ENCODE measurements around the gene PPM1H. TPM values are rescaled to one million over a fixed set of nuclear protein-coding genes. Genes with fewer than 3 reads are reported as not detected.

PPM1H gene
- total RNA-seq, 4 donors from 2014 or later = 0.83 to 3.0 (median 2.3) TPM

DNA sequence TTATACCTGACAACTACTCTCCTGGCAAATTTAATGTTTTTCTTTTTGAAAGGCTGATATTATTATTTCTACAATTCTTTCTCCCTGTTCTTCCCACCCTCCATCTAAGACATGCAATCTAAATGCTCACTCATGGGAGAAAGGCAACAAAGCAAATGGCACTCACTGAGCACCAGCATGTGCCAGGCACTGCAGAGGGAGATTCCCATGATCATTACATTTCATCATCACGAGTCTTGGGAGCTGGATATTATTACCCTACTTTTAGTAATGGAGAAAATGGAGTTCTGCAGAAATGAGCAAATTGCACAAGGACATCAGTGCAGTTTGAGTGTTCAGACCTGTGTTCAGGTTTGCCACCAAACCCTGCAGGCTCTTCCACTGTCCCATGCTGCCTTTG lies 27.9 kb downstream of the PPM1H start:
- DNase-seq (ENCODE audit: extremely low spot score) = peak; percentile 5
- Histone ChIP-seq H3K9me3 (no peaks in the 10 kb centered on the region), H3K4me1 (peaks cover 0 to 6% (median 0%) of the 10 kb centered on the region in 4 donors), H3K27me3 (no peaks in the 10 kb centered on the region), H3K36me3 (no peaks in the 10 kb centered on the region), H3K4me3 (no peak overlapping the region), H3K27ac (replicated peaks in 1 of 4) (no peak overlapping the region)
- intact Hi-C loops (cut with DNase I) = no loop called here
- TF ChIP-seq, protein P1, sequence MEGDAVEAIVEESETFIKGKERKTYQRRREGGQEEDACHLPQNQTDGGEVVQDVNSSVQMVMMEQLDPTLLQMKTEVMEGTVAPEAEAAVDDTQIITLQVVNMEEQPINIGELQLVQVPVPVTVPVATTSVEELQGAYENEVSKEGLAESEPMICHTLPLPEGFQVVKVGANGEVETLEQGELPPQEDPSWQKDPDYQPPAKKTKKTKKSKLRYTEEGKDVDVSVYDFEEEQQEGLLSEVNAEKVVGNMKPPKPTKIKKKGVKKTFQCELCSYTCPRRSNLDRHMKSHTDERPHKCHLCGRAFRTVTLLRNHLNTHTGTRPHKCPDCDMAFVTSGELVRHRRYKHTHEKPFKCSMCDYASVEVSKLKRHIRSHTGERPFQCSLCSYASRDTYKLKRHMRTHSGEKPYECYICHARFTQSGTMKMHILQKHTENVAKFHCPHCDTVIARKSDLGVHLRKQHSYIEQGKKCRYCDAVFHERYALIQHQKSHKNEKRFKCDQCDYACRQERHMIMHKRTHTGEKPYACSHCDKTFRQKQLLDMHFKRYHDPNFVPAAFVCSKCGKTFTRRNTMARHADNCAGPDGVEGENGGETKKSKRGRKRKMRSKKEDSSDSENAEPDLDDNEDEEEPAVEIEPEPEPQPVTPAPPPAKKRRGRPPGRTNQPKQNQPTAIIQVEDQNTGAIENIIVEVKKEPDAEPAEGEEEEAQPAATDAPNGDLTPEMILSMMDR (IDR thresholded peaks at IDR 0.05) = no peak
- TF ChIP-seq POLR2AphosphoS5 (IDR thresholded peaks at IDR 0.05) (no peak), POLR2A (IDR thresholded peaks at IDR 0.05; ENCODE audit: low read depth) (no peak), EP300 (IDR thresholded peaks at IDR 0.05) (no peak)
- 82% methylated on average over 1 of the region's 1 CpG for WGBS

DNA sequence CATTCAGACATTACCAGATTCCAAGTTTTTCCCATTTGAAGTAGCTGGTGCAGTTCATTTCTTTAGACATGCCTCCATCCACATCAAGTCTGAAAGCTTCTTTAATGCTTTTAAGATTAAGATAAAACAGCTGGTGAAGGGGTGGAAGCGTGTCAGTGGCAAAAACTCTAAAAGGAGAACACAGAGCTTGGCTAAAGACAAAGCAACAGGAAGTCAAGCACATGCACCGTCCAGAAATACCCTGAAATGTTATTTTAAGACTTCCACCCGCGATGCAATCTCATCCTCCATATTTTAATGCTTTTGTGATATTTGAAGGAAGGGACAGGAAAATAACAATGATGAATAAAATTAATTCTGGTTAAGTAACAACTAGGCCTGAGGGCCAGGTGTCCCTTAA lies 31.8 kb downstream of the PPM1H start:
- no peaks in the 10 kb centered on the region for H3K9me3 ChIP-seq
- H3K4me3 ChIP-seq = no peak overlapping the region
- DNase-seq (ENCODE audit: extremely low spot score) = peak; percentile 19
- H3K27ac ChIP-seq (replicated peaks in 1 of 4) = no peak overlapping the region
- intact Hi-C loops (cut with DNase I) = no loop called here
- H3K4me1 ChIP-seq = peaks cover 0 to 6% (median 0%) of the 10 kb centered on the region in 4 donors
- H3K36me3 ChIP-seq = no peaks in the 10 kb centered on the region
- WGBS = 52% methylated on average over 4 of the region's 4 CpGs
- TF ChIP-seq, protein P1 (IDR thresholded peaks at IDR 0.05) = no peak
- TF ChIP-seq EP300 (IDR thresholded peaks at IDR 0.05) (no peak), POLR2A (IDR thresholded peaks at IDR 0.05; ENCODE audit: low read depth) (no peak), POLR2AphosphoS5 (IDR thresholded peaks at IDR 0.05) (no peak)
- no peaks in the 10 kb centered on the region for H3K27me3 ChIP-seq

- 79% methylated on average over 4 of the region's 4 CpGs for whole genome bisulfite sequencing
- no peak for TF ChIP-seq POLR2A (IDR thresholded peaks at IDR 0.05; ENCODE audit: low read depth)
- no peak for TF ChIP-seq EP300 (IDR thresholded peaks at IDR 0.05)
- TF ChIP-seq, protein P1 (IDR thresholded peaks at IDR 0.05) = no peak
- no peak for TF ChIP-seq POLR2AphosphoS5 (IDR thresholded peaks at IDR 0.05)
- intact Hi-C loops (cut with DNase I) = no loop called here
Observed at GRCh38 chr12:62900686-62901272, 34.2 kb downstream of the PPM1H start.

DNA sequence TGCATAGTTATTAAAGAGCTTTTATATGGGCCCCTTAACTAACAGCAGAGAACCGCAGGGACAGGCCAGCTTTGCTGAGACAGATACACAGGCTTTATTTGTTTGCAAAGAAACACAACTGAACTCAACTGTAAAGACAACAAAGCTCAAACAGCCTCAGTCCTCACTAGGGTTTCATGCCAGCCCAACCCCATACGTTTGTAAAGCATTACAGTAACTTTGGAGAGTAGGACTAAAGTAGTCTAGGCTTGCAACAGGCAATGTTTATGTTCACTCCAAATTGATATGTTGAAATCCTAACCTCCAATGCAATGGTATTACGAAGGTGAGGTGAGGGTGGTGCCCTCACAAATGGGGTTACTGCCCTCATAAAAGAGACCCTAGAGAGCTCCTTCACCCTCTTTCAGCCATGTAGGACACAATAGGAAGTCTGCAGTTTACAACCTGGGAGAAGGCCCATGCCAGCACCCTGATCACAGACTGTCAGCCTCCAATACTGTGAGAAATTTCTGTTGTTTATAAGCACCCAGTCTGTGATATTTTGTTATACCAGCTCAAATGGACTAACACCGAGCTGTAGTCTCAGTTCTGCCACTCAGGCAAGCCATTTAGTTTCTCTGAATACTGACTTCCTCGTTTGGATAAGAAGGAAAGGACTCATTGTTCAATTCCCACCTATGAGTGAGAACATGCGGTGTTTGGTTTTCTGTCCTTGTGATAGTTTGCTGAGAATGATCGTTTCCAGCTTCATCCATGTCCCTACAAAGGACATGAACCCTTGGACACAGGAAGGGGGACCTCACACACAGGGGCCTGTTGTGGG lies 35.2 kb downstream of the PPM1H start:
- H3K9me3 ChIP-seq = no peaks in the 10 kb centered on the region
- no peaks in the 10 kb centered on the region for H3K27me3 ChIP-seq
- WGBS = 61% methylated on average over 7 of the region's 7 CpGs
- H3K36me3 ChIP-seq = no peaks in the 10 kb centered on the region
- H3K27ac ChIP-seq (replicated peaks in 1 of 4) = no peak overlapping the region
- intact Hi-C loops (cut with DNase I) = no loop called here
- no peak for DNase-seq (ENCODE audit: extremely low spot score)
- no peak overlapping the region for H3K4me3 ChIP-seq
- H3K4me1 ChIP-seq = peaks cover 0 to 6% (median 0%) of the 10 kb centered on the region in 4 donors
- TF ChIP-seq POLR2AphosphoS5 (IDR thresholded peaks at IDR 0.05) = no peak
- TF ChIP-seq EP300 (IDR thresholded peaks at IDR 0.05) = no peak
- TF ChIP-seq, protein P1 (IDR thresholded peaks at IDR 0.05) = no peak
- no peak for TF ChIP-seq POLR2A (IDR thresholded peaks at IDR 0.05; ENCODE audit: low read depth)

More at GRCh38 chr12:62900686-62901272, 34.2 kb downstream of the PPM1H start:
- Histone ChIP-seq H3K4me1 (peaks cover 0 to 6% (median 0%) of the 10 kb centered on the region in 4 donors), H3K27ac (replicated peaks in 1 of 4) (no peak overlapping the region), H3K27me3 (no peaks in the 10 kb centered on the region), H3K9me3 (no peaks in the 10 kb centered on the region), H3K4me3 (no peak overlapping the region), H3K36me3 (no peaks in the 10 kb centered on the region)
- DNase-seq (ENCODE audit: extremely low spot score) = no peak
